KMS-11 (cell line): ENCODE data around the gene BPIFB1.

ENCODE experiments used
- H2AFZ ChIP-seq: fragments of 200-600 bp; sonication (generic); 2 replicates; pipeline ENCODE4 v1.6.1; 2016; ENCODE audit warnings: antibody characterized with exemption, mixed run types, low read depth
- H3K27ac ChIP-seq: fragments of 200-600 bp; sonication (generic); 2 replicates; pipeline ENCODE4 v1.6.1; 2016; ENCODE audit warnings: mild to moderate bottlenecking, mixed run types
- H3K27me3 ChIP-seq: fragments of 200-600 bp; sonication (generic); 2 replicates; pipeline ENCODE4 v1.6.1; 2017; ENCODE audit warnings: mild to moderate bottlenecking, low read depth, mixed run types, moderate library complexity; ENCODE audit not compliant: insufficient read depth
- H3K36me3 ChIP-seq: fragments of 200-600 bp; sonication (generic); 2 replicates; pipeline ENCODE4 v1.6.1; 2017; ENCODE audit warnings: mild to moderate bottlenecking, mixed run types; ENCODE audit not compliant: insufficient read depth
- H3K4me1 ChIP-seq: fragments of 200-600 bp; sonication (generic); 2 replicates; pipeline ENCODE4 v1.6.1; 2016; ENCODE audit warnings: mild to moderate bottlenecking, low read depth, mixed run types; ENCODE audit not compliant: poor library complexity, severe bottlenecking
- H3K4me2 ChIP-seq: fragments of 200-600 bp; sonication (generic); 2 replicates; pipeline ENCODE4 v1.7.0; 2016; ENCODE audit warnings: mild to moderate bottlenecking, mixed run types
- H3K4me3 ChIP-seq: fragments of 200-600 bp; sonication (generic); IDR thresholded peaks from 2 replicates; pipeline ENCODE4 v1.6.1; 2017; ENCODE audit warnings: low read depth, low read length, mixed read lengths; ENCODE audit not compliant: insufficient read depth
- H3K79me2 ChIP-seq: fragments of 200-600 bp; sonication (generic); 2 replicates; pipeline ENCODE4 v1.6.1; 2016; ENCODE audit warnings: low read depth, mixed run types; ENCODE audit not compliant: insufficient read depth
- H3K9ac ChIP-seq: fragments of 200-600 bp; sonication (generic); 2 replicates; pipeline ENCODE4 v1.6.1; 2016; ENCODE audit warnings: mild to moderate bottlenecking, mixed run types
- H4K20me1 ChIP-seq: fragments of 200-600 bp; sonication (generic); 2 replicates; pipeline ENCODE4 v1.6.1; 2016; ENCODE audit warnings: mild to moderate bottlenecking, mixed run types; ENCODE audit not compliant: insufficient read depth
- CTCF ChIP-seq: fragments of 200-600 bp; sonication (generic); conservative IDR thresholded peaks from 2 replicates; pipeline ENCODE4 v1.6.1; 2017; ENCODE audit warnings: low read depth, mild to moderate bottlenecking, antibody characterized with exemption, low read length, moderate library complexity, mixed read lengths

BPIFB1 gene

GRCh38 chr20:33332905-33333456 lies 50.0 kb downstream of the BPIFB1 start:
- peaks cover 11% of the 10 kb centered on the region; the same call in 1 of the 2 replicates for H3K27me3 ChIP-seq
- no peaks in the 10 kb centered on the region for H3K79me2 ChIP-seq
- no peak overlapping the region for H3K27ac ChIP-seq
- peaks cover 12% of the 10 kb centered on the region for H3K4me1 ChIP-seq
- no peak for TF ChIP-seq CTCF
- no peak overlapping the region for H3K9ac ChIP-seq
- H4K20me1 ChIP-seq, result no peaks in the 10 kb centered on the region
- no peak overlapping the region for H3K4me3 ChIP-seq
- no peaks in the 10 kb centered on the region for H3K36me3 ChIP-seq
- no peak overlapping the region for H2AFZ ChIP-seq
- no peak overlapping the region for H3K4me2 ChIP-seq

- Histone ChIP-seq H3K27ac (no peak overlapping the region), H3K4me1 (peaks cover 18% of the 10 kb centered on the region), H3K4me2 (no peak overlapping the region), H2AFZ (no peak overlapping the region), H3K4me3 (no peak overlapping the region), H3K79me2 (no peaks in the 10 kb centered on the region), H4K20me1 (no peaks in the 10 kb centered on the region), H3K36me3 (no peaks in the 10 kb centered on the region), H3K9ac (no peak overlapping the region), H3K27me3 (peaks cover 10% of the 10 kb centered on the region; the same call in 1 of the 2 replicates)
- no peak for TF ChIP-seq CTCF
Observed at GRCh38 chr20:33333616-33334015, 50.6 kb downstream of the BPIFB1 start.

GRCh38 chr20:33334111-33334510 lies 51.1 kb downstream of the BPIFB1 start:
- Histone ChIP-seq H3K4me1 (peaks cover 23% of the 10 kb centered on the region), H2AFZ (no peak overlapping the region)

GRCh38 chr20:33336375-33336774 lies 53.4 kb downstream of the BPIFB1 start:
- Histone ChIP-seq H3K79me2 (no peaks in the 10 kb centered on the region), H3K9ac (no peak overlapping the region), H3K36me3 (no peaks in the 10 kb centered on the region), H3K27me3 (no peaks in the 10 kb centered on the region), H3K27ac (no peak overlapping the region), H4K20me1 (no peaks in the 10 kb centered on the region), H3K4me2 (no peak overlapping the region), H2AFZ (no peak overlapping the region), H3K4me1 (peaks cover 28% of the 10 kb centered on the region), H3K4me3 (no peak overlapping the region)
- no peak for TF ChIP-seq CTCF

More at GRCh38 chr20:33334111-33334510, 51.1 kb downstream of the BPIFB1 start:
- no peak overlapping the region for H3K9ac ChIP-seq
- H4K20me1 ChIP-seq, result no peaks in the 10 kb centered on the region
- no peaks in the 10 kb centered on the region for H3K79me2 ChIP-seq
- H3K27ac ChIP-seq, result no peak overlapping the region
- peaks cover 5% of the 10 kb centered on the region; the same call in 1 of the 2 replicates for H3K27me3 ChIP-seq
- no peaks in the 10 kb centered on the region for H3K36me3 ChIP-seq
- H3K4me2 ChIP-seq, result no peak overlapping the region
- no peak overlapping the region for H3K4me3 ChIP-seq
- TF ChIP-seq CTCF, result no peak
